GM12801 (cell line): ENCODE results near the gene DAB2.

Experiments used
- CTCF ChIP-seq: IDR thresholded peaks from one replicate; pipeline ENCODE4 v1.5.1; 2011; ENCODE audit warnings: control low read depth; ENCODE audit not compliant: insufficient read length; ENCODE audit errors: extremely low read depth

The DAB2 gene

GRCh38 chr5:39437467-39437866 is 12.7 kb upstream of the DAB2 start:
- no peak for TF ChIP-seq CTCF

GRCh38 chr5:39433848-39434247 is 9.1 kb upstream of the DAB2 start:
- no peak for TF ChIP-seq CTCF

GRCh38 chr5:39432696-39433530 is 8.1 kb upstream of the DAB2 start:
- TF ChIP-seq CTCF: no peak

GRCh38 chr5:39430461-39430860 is 5.7 kb upstream of the DAB2 start:
- TF ChIP-seq CTCF: no peak

- TF ChIP-seq CTCF: no peak
Observed at GRCh38 chr5:39428640-39429039, 3.9 kb upstream of the DAB2 start.

- no peak for TF ChIP-seq CTCF
Observed at GRCh38 chr5:39427633-39428032, 2.9 kb upstream of the DAB2 start.

- no peak for TF ChIP-seq CTCF
Observed at GRCh38 chr5:39427229-39427628, 2.4 kb upstream of the DAB2 start.
